Mammary epithelial cell (primary cell): ENCODE results near the gene FRYL.

Source experiments
- CTCF ChIP-seq, 2 donors: IDR thresholded peaks in 1 of 2; conservative IDR thresholded peaks in 1 of 2; 2 replicates each; pipeline ENCODE4 v1.5.1; 2011 to 2012; ENCODE audit warnings: inconsistent platforms in 2 of 2, low read length in 2 of 2, mild to moderate bottlenecking in 2 of 2, control low read depth in 1 of 2, low read depth in 1 of 2; ENCODE audit not compliant: insufficient read depth in 1 of 2; ENCODE audit errors: extremely low read depth in 1 of 2
- EZH2 ChIP-seq: IDR thresholded peaks from 2 replicates; pipeline ENCODE4 v1.6.1; 2012; ENCODE audit warnings: low read length, inconsistent platforms, borderline replicate concordance

GRCh38 chr4:48481581-48481980 lies 298.5 kb downstream of the FRYL start:
- TF ChIP-seq CTCF (conservative IDR thresholded peaks at IDR 0.05 in 1 of 2, IDR thresholded peaks at IDR 0.05 in 1 of 2; ENCODE audit: extremely low read depth in 1 of 2, insufficient read depth in 1 of 2, low read depth in 1 of 2, low read length in 2 of 2) (no peak), EZH2 (no peak)
